HG02938 (cell line): ENCODE data around the gene F7.
"Not testable (repeated sequence)": the region's sequence is repeated elsewhere in the genome, so short reads cannot be mapped to it uniquely, and the experiment has no call there.

Source experiments
- ATAC-seq: cut with Tn5 transposase; IDR thresholded peaks from one replicate; pipeline ENCODE4 v1.9.1; 2021; ENCODE audit warnings: mild to moderate bottlenecking, moderate library complexity; ENCODE audit not compliant: unreplicated experiment

The F7 gene

GRCh38 chr13:113105032-113105920 is at the start of gene F7:
Gene F7 (plus strand): TSS chr13:113105791. CDS start chr13:113105842, 51 bp downstream.
- no peak for ATAC-seq

- no peak for ATAC-seq
These were observed 48.5 kb upstream of the F7 start for GRCh38 chr13:113057084-113057483.

- not testable (repeated sequence) for ATAC-seq
These were observed 48.0 kb upstream of the F7 start for GRCh38 chr13:113057559-113057958.

GRCh38 chr13:113058129-113058987 is 47.2 kb upstream of the F7 start:
- ATAC-seq, result no peak

GRCh38 chr13:113058988-113059850 is 46.4 kb upstream of the F7 start:
- no peak for ATAC-seq

- ATAC-seq, result no peak
These were observed 45.7 kb upstream of the F7 start for GRCh38 chr13:113059891-113060290.

GRCh38 chr13:113060557-113061270 is 44.9 kb upstream of the F7 start:
- no peak for ATAC-seq

GRCh38 chr13:113061271-113061625 is 44.3 kb upstream of the F7 start:
- no peak for ATAC-seq

- no peak for ATAC-seq
These were observed 43.7 kb upstream of the F7 start for GRCh38 chr13:113061796-113062425.

- ATAC-seq, result no peak
These were observed 42.9 kb upstream of the F7 start for GRCh38 chr13:113062691-113063090.

- no peak for ATAC-seq
These were observed 42.5 kb upstream of the F7 start for GRCh38 chr13:113063091-113063491.

GRCh38 chr13:113064000-113064533 is 41.5 kb upstream of the F7 start:
- no peak for ATAC-seq

- no peak for ATAC-seq
These were observed 40.8 kb upstream of the F7 start for GRCh38 chr13:113064534-113065405.

GRCh38 chr13:113065406-113066141 is 40.0 kb upstream of the F7 start:
- no peak for ATAC-seq

GRCh38 chr13:113066142-113066455 is 39.5 kb upstream of the F7 start:
- ATAC-seq, result no peak

GRCh38 chr13:113066746-113067145 is 38.8 kb upstream of the F7 start:
- ATAC-seq, result no peak

- no peak for ATAC-seq
These were observed 35.5 kb upstream of the F7 start for GRCh38 chr13:113069861-113070805.
